Upper lobe of left lung (tissue), 6 donors: ENCODE results near the gene ADSL. TPM values are rescaled to one million over a fixed set of nuclear protein-coding genes. Genes with fewer than 3 reads are reported as not detected.

Source experiments
- ATAC-seq, 2 donors: fragments of 200-7000 bp; cut with Tn5 transposase; one replicate each; pipeline ENCODE4 v1.9.1; 2022; ENCODE audit warnings: mild to moderate bottlenecking in 2 of 2, moderate library complexity in 2 of 2; ENCODE audit not compliant: low FRiP score in 2 of 2
- DNase-seq, 2 donors: peaks; one replicate each; pipeline ENCODE4 v3.0.0-alpha.2; 2019 to 2020
- H3K27ac ChIP-seq, 4 donors: fragments of 200-600 bp; sonication (generic); one replicate each; pipeline ENCODE4 v1.5.1; 2016 to 2019
- H3K27me3 ChIP-seq, 4 donors: fragments of 200-600 bp; sonication (generic); one replicate each; pipeline ENCODE4 v1.5.1; 2017 to 2019
- H3K36me3 ChIP-seq, 4 donors: fragments of 200-600 bp; sonication (generic); one replicate each; pipeline ENCODE4 v1.5.1; 2016 to 2019
- H3K4me1 ChIP-seq, 4 donors: fragments of 200-600 bp; sonication (generic); one replicate each; pipeline ENCODE4 v1.5.1; 2018 to 2019
- H3K4me3 ChIP-seq, 4 donors: fragments of 200-600 bp; sonication (generic); one replicate each; pipeline ENCODE4 v1.5.1; 2017 to 2019; ENCODE audit warnings: mild to moderate bottlenecking in 2 of 4, moderate library complexity in 1 of 4
- H3K9me3 ChIP-seq, 4 donors: fragments of 200-600 bp; sonication (generic); one replicate each; pipeline ENCODE4 v1.5.1; 2018 to 2019
- CTCF ChIP-seq, 6 experiments: fragments of 450-650 bp in 4 of 6; fragments of 200-600 bp in 2 of 6; sonication (generic) in 2 of 6; IDR thresholded peaks; one replicate each; pipeline ENCODE4 v1.5.1; 2016 to 2019; ENCODE audit warnings: antibody characterized with exemption in 6 of 6
- EP300 ChIP-seq, 4 donors: sonication (generic); formaldehyde crosslinking; IDR thresholded peaks; one replicate each; pipeline ENCODE4 v1.5.1; 2017; ENCODE audit warnings: antibody characterized with exemption in 4 of 4, control low read depth in 2 of 4
- POLR2A ChIP-seq, 4 donors: fragments of 450-650 bp; IDR thresholded peaks; one replicate each; pipeline ENCODE4 v1.5.1; 2016 to 2017; ENCODE audit warnings: antibody characterized with exemption in 4 of 4, mild to moderate bottlenecking in 2 of 4
- POLR2AphosphoS5 ChIP-seq, 2 donors: sonication (generic); formaldehyde crosslinking; IDR thresholded peaks; one replicate each; pipeline ENCODE4 v1.5.1; 2017; ENCODE audit warnings: antibody characterized with exemption in 2 of 2
- WGBS, 2 donors: methylation state at CpG; one replicate each; pipeline ENCODE4 v1.1.5; 2017 to 2018; 5-methylcytosine and 5-hydroxymethylcytosine counted together
- total RNA-seq, 6 donors: library from RNA; depleted of rRNA in 4 of 6; stranded (reverse); fragments of >200 nt in 4 of 6; gene quantifications; one replicate each; pipeline versions ENCODE4 v1.1.0 to v1.2.1, GENCODE V29; 2016 to 2021
- donor health status: DM: no; HTN: no; CAD: no; lungs with moderate emphysema.
- donor health status: DM: no; HTN: yes; CAD: no; lungs with severe emphysema.

Gene ADSL
- total RNA-seq, 6 donors from 2014 or later, result 17.5 to 80.3 (median 37.9) TPM

- WGBS, 2 donors, result 94 to 100% methylated on average over 3 to 9 of the region's 11 CpGs
- DNase-seq (peak in 1 of 2 donors; percentile 64), ATAC-seq (no peak)
- H3K4me1 ChIP-seq, result peaks cover 0 to under 1% (median 0%) of the 10 kb centered on the region in 4 donors
- H3K9me3 ChIP-seq, result no peaks in the 10 kb centered on the region
- peaks cover 32 to 79% (median 68%) of the 10 kb centered on the region in 4 donors for H3K36me3 ChIP-seq
- TF ChIP-seq EP300 (IDR thresholded peaks at IDR 0.05) (no peak), POLR2AphosphoS5 (IDR thresholded peaks at IDR 0.05) (no peak), CTCF (IDR thresholded peaks at IDR 0.05) (no peak), POLR2A (IDR thresholded peaks at IDR 0.05) (no peak)
- H3K27ac ChIP-seq, result no peak overlapping the region
- H3K4me3 ChIP-seq, result no peak overlapping the region
- no peaks in the 10 kb centered on the region for H3K27me3 ChIP-seq
Measured at GRCh38 chr22:40409613-40410113, 63.4 kb downstream of the ADSL start.

- Histone ChIP-seq H3K36me3 (peaks cover 32 to 73% (median 62%) of the 10 kb centered on the region in 4 donors), H3K27me3 (no peaks in the 10 kb centered on the region), H3K9me3 (no peaks in the 10 kb centered on the region), H3K27ac (no peak overlapping the region), H3K4me1 (peaks cover 0 to 6% (median 4%) of the 10 kb centered on the region in 4 donors), H3K4me3 (no peak overlapping the region)
- DNase-seq (peak in 1 of 2 donors; percentile 45), ATAC-seq (no peak)
- WGBS, 2 donors, result 85 to 96% methylated on average over 8 of the region's 8 CpGs
- TF ChIP-seq POLR2AphosphoS5 (IDR thresholded peaks at IDR 0.05) (no peak), EP300 (IDR thresholded peaks at IDR 0.05) (no peak), POLR2A (IDR thresholded peaks at IDR 0.05) (no peak), CTCF (IDR thresholded peaks at IDR 0.05) (no peak)
Measured at GRCh38 chr22:40410272-40410671, 64.0 kb downstream of the ADSL start.

- no peak overlapping the region for H3K4me3 ChIP-seq
- DNase-seq (no peak), ATAC-seq (no peak)
- H3K4me1 ChIP-seq, result peaks cover 3 to 13% (median 10%) of the 10 kb centered on the region in 4 donors
- WGBS, 2 donors, result 89 to 95% methylated on average over 11 to 13 of the region's 13 CpGs
- no peaks in the 10 kb centered on the region for H3K9me3 ChIP-seq
- no peak for TF ChIP-seq CTCF (IDR thresholded peaks at IDR 0.05)
- no peak for TF ChIP-seq POLR2A (IDR thresholded peaks at IDR 0.05)
- no peak for TF ChIP-seq EP300 (IDR thresholded peaks at IDR 0.05)
- no peak for TF ChIP-seq POLR2AphosphoS5 (IDR thresholded peaks at IDR 0.05)
- H3K27me3 ChIP-seq, result no peaks in the 10 kb centered on the region
- no peak overlapping the region for H3K27ac ChIP-seq
- H3K36me3 ChIP-seq, result peaks cover 30 to 67% (median 56%) of the 10 kb centered on the region in 4 donors
Measured at GRCh38 chr22:40410731-40411505, 64.6 kb downstream of the ADSL start.

GRCh38 chr22:40411506-40411861, 65.2 kb downstream of the ADSL start:
- H3K27ac ChIP-seq, result no peak overlapping the region
- peaks cover 25 to 65% (median 56%) of the 10 kb centered on the region in 4 donors for H3K36me3 ChIP-seq
- no peaks in the 10 kb centered on the region for H3K9me3 ChIP-seq
- TF ChIP-seq POLR2A (IDR thresholded peaks at IDR 0.05) (no peak), POLR2AphosphoS5 (IDR thresholded peaks at IDR 0.05) (no peak), EP300 (IDR thresholded peaks at IDR 0.05) (no peak), CTCF (IDR thresholded peaks at IDR 0.05) (no peak)
- no peaks in the 10 kb centered on the region for H3K27me3 ChIP-seq
- H3K4me1 ChIP-seq, result peaks cover 6 to 18% (median 12%) of the 10 kb centered on the region in 4 donors
- DNase-seq (peak in 1 of 2 donors; percentile 30), ATAC-seq (no peak)
- H3K4me3 ChIP-seq, result no peak overlapping the region
- WGBS, 2 donors, result 84 to 87% methylated on average over 7 of the region's 7 CpGs
